ENCODE data around the gene PRKCD.

GRCh38 chr3:53217175-53217574 lies 56.2 kb downstream of the PRKCD start:
- TF ChIP-seq CTCF (conservative IDR thresholded peaks at IDR 0.05; ENCODE audit: low read depth, low read length): no peak
- TF ChIP-seq EZH2 (IDR thresholded peaks at IDR 0.05; ENCODE audit: borderline replicate concordance, low read depth, low read length, poor library complexity, severe bottlenecking): no peak

All from A673 (cell line).